Measurements from ENCODE around the gene PTPRU.

PTPRU gene

DNA sequence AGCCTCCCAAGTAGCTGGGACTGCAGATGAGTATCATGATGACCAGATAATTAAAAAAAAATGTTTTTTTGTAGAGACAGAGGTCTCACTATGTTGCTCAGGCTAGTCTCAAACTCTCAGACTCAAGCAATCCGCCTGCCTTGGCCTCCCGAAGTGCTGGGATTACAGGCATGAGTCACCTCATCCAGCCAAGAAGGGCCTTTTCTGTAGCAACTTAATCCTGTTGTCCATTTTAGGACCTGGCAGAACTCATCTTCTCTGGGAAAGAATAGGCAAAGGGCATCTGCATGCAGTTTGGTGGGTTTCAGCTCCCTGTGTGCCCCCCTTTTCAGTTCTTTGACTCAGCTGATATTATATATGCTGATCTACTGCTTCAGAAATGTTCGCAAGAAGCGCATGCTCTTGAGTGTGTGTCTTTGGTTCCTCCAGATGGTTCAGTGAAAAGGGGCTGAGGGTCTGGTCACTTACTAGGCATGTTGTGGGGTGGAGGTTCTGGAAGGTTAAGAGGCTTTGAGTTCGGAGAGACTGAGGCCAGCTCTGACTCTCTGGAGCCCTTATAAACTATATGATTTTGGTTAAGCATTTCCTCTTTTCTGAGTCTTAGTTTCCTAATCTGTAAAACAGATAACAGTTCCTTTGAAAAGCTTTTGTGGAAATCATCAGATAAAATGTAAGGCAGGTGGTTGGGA, 35.3 kb upstream of the PTPRU start:
- Histone ChIP-seq H3K9me3 (ENCODE audit: control insufficient read depth, insufficient read depth, low read depth, low read length) (no peaks in the 10 kb centered on the region), H3K4me1 (ENCODE audit: control insufficient read depth, insufficient read depth, low read length) (no peaks in the 10 kb centered on the region), H3K36me3 (ENCODE audit: control insufficient read depth in 2 of 2, insufficient read depth in 1 of 2, low read length in 2 of 2) (peaks cover 10 to 89% of the 10 kb centered on the region in 2 experiments; a peak in 2 of 3 replicates), H3K4me3 (ENCODE audit: low read depth, low read length) (no peak overlapping the region), H3K27ac (ENCODE audit: extremely low read depth, low read depth, low read length) (no peak overlapping the region)
- CTCF ChIA-PET: interaction anchor here (0.6 to 10.8 kb wide), 7 partner anchors 20 to 428 kb away, joined by 3 to 159 read pairs (median 17); partner anchors contain the start of gene SRSF4
- POLR2A ChIA-PET: interaction anchor here (2.2 kb wide), 1 partner anchor 19 kb away, joined by 17 read pairs; the partner anchor contains the start of gene SRSF4
- TF ChIP-seq, protein P1, sequence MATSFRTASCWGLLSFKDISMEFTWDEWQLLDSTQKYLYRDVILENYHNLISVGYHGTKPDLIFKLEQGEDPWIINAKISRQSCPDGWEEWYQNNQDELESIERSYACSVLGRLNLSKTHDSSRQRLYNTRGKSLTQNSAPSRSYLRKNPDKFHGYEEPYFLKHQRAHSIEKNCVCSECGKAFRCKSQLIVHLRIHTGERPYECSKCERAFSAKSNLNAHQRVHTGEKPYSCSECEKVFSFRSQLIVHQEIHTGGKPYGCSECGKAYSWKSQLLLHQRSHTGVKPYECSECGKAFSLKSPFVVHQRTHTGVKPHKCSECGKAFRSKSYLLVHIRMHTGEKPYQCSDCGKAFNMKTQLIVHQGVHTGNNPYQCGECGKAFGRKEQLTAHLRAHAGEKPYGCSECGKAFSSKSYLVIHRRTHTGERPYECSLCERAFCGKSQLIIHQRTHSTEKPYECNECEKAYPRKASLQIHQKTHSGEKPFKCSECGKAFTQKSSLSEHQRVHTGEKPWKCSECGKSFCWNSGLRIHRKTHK (tag by site-specific recombination; IDR thresholded peaks at IDR 0.05): no peak
- TF ChIP-seq ZFP41 (tag by site-specific recombination; IDR thresholded peaks at IDR 0.05; ENCODE audit: borderline replicate concordance): no peak
- no peak for TF ChIP-seq TCF7L2 (IDR thresholded peaks at IDR 0.05; ENCODE audit: borderline replicate concordance, low read depth, low read length)
- TF ChIP-seq ZNF202 (tag by site-specific recombination; IDR thresholded peaks at IDR 0.05; ENCODE audit: borderline replicate concordance): no peak
- no peak for TF ChIP-seq ZNF157 (tag by site-specific recombination; IDR thresholded peaks at IDR 0.05)
- no peak for TF ChIP-seq EGR2 (tag by site-specific recombination; IDR thresholded peaks at IDR 0.05; ENCODE audit: low read depth)
- TF ChIP-seq ZNF23 (tag by site-specific recombination; IDR thresholded peaks at IDR 0.05; ENCODE audit: borderline replicate concordance): no peak
- TF ChIP-seq ZNF248 (tag by site-specific recombination; IDR thresholded peaks at IDR 0.05): no peak
- TF ChIP-seq ZNF843 (tag by site-specific recombination; IDR thresholded peaks at IDR 0.05): no peak
- TF ChIP-seq GLIS2 (tag by site-specific recombination; IDR thresholded peaks at IDR 0.05): no peak
- TF ChIP-seq OSR2 (tag by site-specific recombination; IDR thresholded peaks at IDR 0.05): no peak
- TF ChIP-seq ZNF677 (tag by site-specific recombination; IDR thresholded peaks at IDR 0.05): no peak
- TF ChIP-seq ZNF354C (tag by site-specific recombination; IDR thresholded peaks at IDR 0.05; ENCODE audit: borderline replicate concordance, low read depth): no peak

DNA sequence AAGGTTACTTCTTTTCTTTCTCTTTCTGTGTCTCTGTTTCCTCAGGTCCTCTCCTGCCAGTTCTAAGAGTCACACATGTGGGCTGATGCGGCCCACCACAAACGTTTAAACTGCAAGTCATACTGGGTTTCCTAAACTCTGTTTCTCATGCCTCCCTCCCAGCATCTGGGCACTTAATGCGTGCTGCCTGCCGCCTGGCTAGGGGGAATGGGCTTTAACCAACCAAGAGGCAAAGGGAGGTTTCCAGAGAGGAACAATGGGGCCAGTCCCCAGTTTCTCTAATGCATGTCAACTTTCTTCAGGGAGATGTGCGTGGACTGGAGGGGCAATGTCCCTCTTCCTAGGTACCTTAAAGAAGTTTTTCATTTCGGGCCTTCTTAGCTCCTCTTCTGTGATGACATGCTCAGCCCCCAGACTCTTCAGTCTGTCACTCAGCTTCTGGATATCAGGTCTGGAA, 34.7 kb upstream of the PTPRU start:
- ChIA-PET POLR2A (interaction anchor here (2.2 kb wide), 1 partner anchor 20 kb away, joined by 17 read pairs; the partner anchor contains the start of gene SRSF4), CTCF (interaction anchor here (0.6 to 10.8 kb wide), 17 partner anchors 12 to 558 kb away, joined by 3 to 159 read pairs (median 5); partner anchors contain the start of genes SRSF4 and TAF12)
- Histone ChIP-seq H3K36me3 (ENCODE audit: control insufficient read depth in 2 of 2, insufficient read depth in 1 of 2, low read length in 2 of 2) (peaks cover 10 to 91% of the 10 kb centered on the region in 2 experiments; a peak in 2 of 3 replicates), H3K9me3 (ENCODE audit: control insufficient read depth, insufficient read depth, low read depth, low read length) (no peaks in the 10 kb centered on the region), H3K4me1 (ENCODE audit: control insufficient read depth, insufficient read depth, low read length) (no peaks in the 10 kb centered on the region), H3K4me3 (ENCODE audit: low read depth, low read length) (no peak overlapping the region), H3K27ac (ENCODE audit: extremely low read depth, low read depth, low read length) (no peak overlapping the region)
- TF ChIP-seq ZNF776 (tag by site-specific recombination; IDR thresholded peaks at IDR 0.05; ENCODE audit: borderline replicate concordance): no peak
- TF ChIP-seq ZNF548 (tag by site-specific recombination; IDR thresholded peaks at IDR 0.05): no peak
- TF ChIP-seq WT1 (tag by site-specific recombination; IDR thresholded peaks at IDR 0.05): no peak
- TF ChIP-seq GFI1B (tag by site-specific recombination; IDR thresholded peaks at IDR 0.05): no peak
- TF ChIP-seq, protein P2, sequence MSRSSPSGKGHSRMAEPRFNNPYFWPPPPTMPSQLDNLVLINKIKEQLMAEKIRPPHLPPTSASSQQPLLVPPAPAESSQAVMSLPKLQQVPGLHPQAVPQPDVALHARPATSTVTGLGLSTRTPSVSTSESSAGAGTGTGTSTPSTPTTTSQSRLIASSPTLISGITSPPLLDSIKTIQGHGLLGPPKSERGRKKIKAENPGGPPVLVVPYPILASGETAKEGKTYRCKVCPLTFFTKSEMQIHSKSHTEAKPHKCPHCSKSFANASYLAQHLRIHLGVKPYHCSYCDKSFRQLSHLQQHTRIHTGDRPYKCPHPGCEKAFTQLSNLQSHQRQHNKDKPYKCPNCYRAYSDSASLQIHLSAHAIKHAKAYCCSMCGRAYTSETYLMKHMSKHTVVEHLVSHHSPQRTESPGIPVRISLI (tag by site-specific recombination; IDR thresholded peaks at IDR 0.05): no peak
- no peak for TF ChIP-seq ZNF37A (tag by site-specific recombination; IDR thresholded peaks at IDR 0.05)
- TF ChIP-seq ZNF514 (tag by site-specific recombination; IDR thresholded peaks at IDR 0.05): no peak
- no peak for TF ChIP-seq ZEB2 (tag by site-specific recombination; IDR thresholded peaks at IDR 0.05)
- TF ChIP-seq ZNF354C (tag by site-specific recombination; IDR thresholded peaks at IDR 0.05; ENCODE audit: borderline replicate concordance, low read depth): no peak
- no peak for TF ChIP-seq FEZF1 (tag by site-specific recombination; IDR thresholded peaks at IDR 0.05)
- TF ChIP-seq, protein P3, sequence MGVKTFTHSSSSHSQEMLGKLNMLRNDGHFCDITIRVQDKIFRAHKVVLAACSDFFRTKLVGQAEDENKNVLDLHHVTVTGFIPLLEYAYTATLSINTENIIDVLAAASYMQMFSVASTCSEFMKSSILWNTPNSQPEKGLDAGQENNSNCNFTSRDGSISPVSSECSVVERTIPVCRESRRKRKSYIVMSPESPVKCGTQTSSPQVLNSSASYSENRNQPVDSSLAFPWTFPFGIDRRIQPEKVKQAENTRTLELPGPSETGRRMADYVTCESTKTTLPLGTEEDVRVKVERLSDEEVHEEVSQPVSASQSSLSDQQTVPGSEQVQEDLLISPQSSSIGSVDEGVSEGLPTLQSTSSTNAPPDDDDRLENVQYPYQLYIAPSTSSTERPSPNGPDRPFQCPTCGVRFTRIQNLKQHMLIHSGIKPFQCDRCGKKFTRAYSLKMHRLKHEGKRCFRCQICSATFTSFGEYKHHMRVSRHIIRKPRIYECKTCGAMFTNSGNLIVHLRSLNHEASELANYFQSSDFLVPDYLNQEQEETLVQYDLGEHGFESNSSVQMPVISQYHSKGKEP (tag by site-specific recombination; IDR thresholded peaks at IDR 0.05): no peak
- TF ChIP-seq ZNF184 (tag by site-specific recombination; IDR thresholded peaks at IDR 0.05): no peak
